ENCODE measurements around the gene TPI1. TPM values are rescaled to one million over a fixed set of nuclear protein-coding genes. Genes with fewer than 3 reads are reported as not detected.

TPI1 gene
- total RNA-seq, 4 donors from 2014 or later: 360 to 671 (median 400) TPM

- 91 to 94% methylated on average over 5 to 11 of the region's 11 CpGs for WGBS, 2 donors (ENCODE audit: low coverage in 1 of 2)
- TF ChIP-seq CTCF (IDR thresholded peaks at IDR 0.05): no peak
- Histone ChIP-seq H3K27me3 (peaks cover 18% of the 10 kb centered on the region), H3K27ac (no peak overlapping the region), H3K36me3 (no peaks in the 10 kb centered on the region), H3K4me3 (no peak overlapping the region), H3K9me3 (no peaks in the 10 kb centered on the region), H3K4me1 (peaks cover 13 to 21% (median 17%) of the 10 kb centered on the region in 4 donors)
- in situ Hi-C loops (cut with MboI; ENCODE audit: low pct_ligation_motif_present in 1 of 4, low pct_unique_long_range_greater_than_20kb in 1 of 4, low sequenced_read_pairs in 3 of 4): loop anchor here in 1 of 4 donors (25.0 kb wide), 1 partner anchor 196 kb away; the partner anchor contains the start of gene C1RL
- DNase-seq: no peak
- intact Hi-C loops (cut with DNase I; ENCODE audit: low total_unique reads): no loop called here
These were observed 49.3 kb downstream of the TPI1 start for GRCh38 chr12:6916426-6917200.

GRCh38 chr12:6917491-6918231 lies 50.3 kb downstream of the TPI1 start:
- WGBS, 2 donors (ENCODE audit: low coverage in 1 of 2): 76 to 89% methylated on average over 5 to 14 of the region's 14 CpGs
- no peaks in the 10 kb centered on the region for H3K9me3 ChIP-seq
- H3K27ac ChIP-seq: no peak overlapping the region
- intact Hi-C loops (cut with DNase I; ENCODE audit: low total_unique reads) (no loop called here), in situ Hi-C loops (cut with MboI; ENCODE audit: low pct_ligation_motif_present in 1 of 4, low pct_unique_long_range_greater_than_20kb in 1 of 4, low sequenced_read_pairs in 3 of 4) (loop anchor here in 1 of 4 donors (25.0 kb wide), 1 partner anchor 195 kb away; the partner anchor contains the start of gene C1RL)
- no peak overlapping the region for H3K4me3 ChIP-seq
- no peak for DNase-seq
- TF ChIP-seq EP300 (IDR thresholded peaks at IDR 0.05; ENCODE audit: low read depth) (no peak), POLR2AphosphoS5 (IDR thresholded peaks at IDR 0.05) (no peak), POLR2A (IDR thresholded peaks at IDR 0.05) (no peak)
- peaks cover 13 to 21% (median 17%) of the 10 kb centered on the region in 4 donors for H3K4me1 ChIP-seq
- H3K27me3 ChIP-seq: peaks cover 15% of the 10 kb centered on the region
- no peaks in the 10 kb centered on the region for H3K36me3 ChIP-seq

- Histone ChIP-seq H3K9me3 (no peaks in the 10 kb centered on the region), H3K27me3 (peaks cover under 1% of the 10 kb centered on the region), H3K27ac (no peak overlapping the region), H3K4me1 (peaks cover 10 to 21% (median 16%) of the 10 kb centered on the region in 4 donors), H3K4me3 (no peak overlapping the region), H3K36me3 (no peaks in the 10 kb centered on the region)
- DNase-seq: no peak
- intact Hi-C loops (cut with DNase I; ENCODE audit: low total_unique reads): no loop called here
- in situ Hi-C loops (cut with MboI; ENCODE audit: low pct_ligation_motif_present in 1 of 4, low pct_unique_long_range_greater_than_20kb in 1 of 4, low sequenced_read_pairs in 3 of 4): loop anchor here in 1 of 4 donors (25.0 kb wide), 1 partner anchor 193 kb away; the partner anchor contains the start of gene C1RL
- no peak for TF ChIP-seq POLR2A (IDR thresholded peaks at IDR 0.05)
- TF ChIP-seq POLR2AphosphoS5 (IDR thresholded peaks at IDR 0.05): no peak
- no peak for TF ChIP-seq EP300 (IDR thresholded peaks at IDR 0.05; ENCODE audit: low read depth)
- TF ChIP-seq CTCF (IDR thresholded peaks at IDR 0.05): no peak
- 70% methylated on average over 7 of the region's 7 CpGs; no CpG with 5 or more reads in 1 of the 2 donors for WGBS, 2 donors (ENCODE audit: low coverage in 1 of 2)
These were observed 52.3 kb downstream of the TPI1 start for GRCh38 chr12:6919588-6919987.

Other genes starting within 250 kb of the TPI1 start
- 10 to 100 TPM; 27.9 to 50.1 (median 30.2) TPM for gene LPAR5, start 231.6 kb upstream of the TPI1 start, total RNA-seq
- gene ACRBP, start 220.1 kb upstream of the TPI1 start, total RNA-seq: 1 to 10 TPM in 3 of 4 donors, not detected in 1; 2.2 to 2.9 (median 2.7) TPM
- 100 to 1,000 TPM in 1 of 4 donors, 10 to 100 TPM in 3; 41.8 to 165 (median 56.6) TPM for gene ING4, start 204.4 kb upstream of the TPI1 start, total RNA-seq
- gene ZNF384, start 178.2 kb upstream of the TPI1 start, total RNA-seq: 10 to 100 TPM; 34.8 to 49.4 (median 42.8) TPM
- under 1 TPM in 1 of 4 donors, not detected in 3; 0.64 TPM for gene PIANP, start 166.7 kb upstream of the TPI1 start, total RNA-seq
- gene COPS7A, start 143.5 kb upstream of the TPI1 start, total RNA-seq: 10 to 100 TPM; 13.1 to 44.9 (median 36.9) TPM
- 100 to 1,000 TPM; 100 to 360 (median 164) TPM for gene MLF2, start 114.4 kb upstream of the TPI1 start, total RNA-seq
- 100 to 1,000 TPM in 1 of 4 donors, 10 to 100 TPM in 3; 64.0 to 124 (median 83.9) TPM for gene PTMS, start 101.2 kb upstream of the TPI1 start, total RNA-seq
- 1 to 10 TPM in 1 of 4 donors, under 1 TPM in 1, not detected in 2; 0.68 to 1.4 TPM for gene LAG3, start 95.0 kb upstream of the TPI1 start, total RNA-seq
- 1 to 10 TPM in 3 of 4 donors, under 1 TPM in 1; 1.00 to 7.9 (median 2.8) TPM for gene CD4, start 78.0 kb upstream of the TPI1 start, total RNA-seq
- 1 to 10 TPM in 3 of 4 donors, not detected in 1; 3.0 to 6.4 (median 3.1) TPM for gene GPR162, start 45.7 kb upstream of the TPI1 start, total RNA-seq
- 10 to 100 TPM in 3 of 4 donors, 1 to 10 TPM in 1; 5.9 to 32.9 (median 14.4) TPM for gene P3H3, start 39.1 kb upstream of the TPI1 start, total RNA-seq
- under 1 TPM in 2 of 4 donors, not detected in 2; 0.14 to 0.32 TPM for gene GNB3, start 26.6 kb upstream of the TPI1 start, total RNA-seq
- 1 to 10 TPM in 3 of 4 donors, not detected in 1; 3.0 to 8.8 (median 3.3) TPM for gene CDCA3, start 16.2 kb upstream of the TPI1 start, total RNA-seq
- 100 to 1,000 TPM in 1 of 4 donors, 10 to 100 TPM in 3; 30.5 to 171 (median 35.4) TPM for gene USP5, start 15.4 kb upstream of the TPI1 start, total RNA-seq
- gene SPSB2, start 5.8 kb downstream of the TPI1 start, total RNA-seq: 10 to 100 TPM in 2 of 4 donors, 1 to 10 TPM in 2; 4.5 to 21.0 (median 8.2) TPM
- 10 to 100 TPM in 1 of 4 donors, 1 to 10 TPM in 1, under 1 TPM in 1, not detected in 1; 0.60 to 11.3 (median 5.9) TPM for gene LRRC23, start 37.3 kb downstream of the TPI1 start, total RNA-seq
- 10 to 100 TPM in 2 of 4 donors, 1 to 10 TPM in 2; 7.2 to 14.1 (median 9.6) TPM for gene ENO2, start 47.0 kb downstream of the TPI1 start, total RNA-seq
- 100 to 1,000 TPM in 2 of 4 donors, 10 to 100 TPM in 2; 59.1 to 160 (median 112) TPM for gene ATN1, start 60.4 kb downstream of the TPI1 start, total RNA-seq
- gene RNU7-1, start 76.3 kb downstream of the TPI1 start, total RNA-seq: not detected
- 100 to 1,000 TPM; 303 to 452 (median 386) TPM for gene C12orf57, start 76.5 kb downstream of the TPI1 start, total RNA-seq
- gene PTPN6, start 83.8 kb downstream of the TPI1 start, total RNA-seq: 10 to 100 TPM; 21.7 to 49.0 (median 36.1) TPM
- gene PHB2, start 103.1 kb downstream of the TPI1 start, total RNA-seq: 100 to 1,000 TPM; 196 to 402 (median 263) TPM
- 10 to 100 TPM in 3 of 4 donors, 1 to 10 TPM in 1; 5.6 to 30.6 (median 26.6) TPM for gene EMG1, start 103.4 kb downstream of the TPI1 start, total RNA-seq
- 100 to 1,000 TPM in 3 of 4 donors, 10 to 100 TPM in 1; 56.1 to 271 (median 111) TPM for gene LPCAT3, start 150.9 kb downstream of the TPI1 start, total RNA-seq
- 100 to 1,000 TPM; 103 to 191 (median 117) TPM for gene C1S, start 193.2 kb downstream of the TPI1 start, total RNA-seq
- gene C1R, start 224.9 kb downstream of the TPI1 start, total RNA-seq: 100 to 1,000 TPM in 3 of 4 donors, 10 to 100 TPM in 1; 68.5 to 154 (median 125) TPM
- 100 to 1,000 TPM in 1 of 4 donors, 10 to 100 TPM in 3; 39.6 to 261 (median 65.0) TPM for gene C1RL, start 241.7 kb downstream of the TPI1 start, total RNA-seq